HG02759 (cell line): Measurements from ENCODE around the gene NT5C.
"Not testable (repeated sequence)": the region's sequence is repeated elsewhere in the genome, so short reads cannot be mapped to it uniquely, and the experiment has no call there.

Source experiments
- ATAC-seq: cut with Tn5 transposase; IDR thresholded peaks from one replicate; pipeline ENCODE4 v1.9.1; 2021; ENCODE audit warnings: mild to moderate bottlenecking, moderate library complexity; ENCODE audit not compliant: unreplicated experiment

NT5C gene

DNA sequence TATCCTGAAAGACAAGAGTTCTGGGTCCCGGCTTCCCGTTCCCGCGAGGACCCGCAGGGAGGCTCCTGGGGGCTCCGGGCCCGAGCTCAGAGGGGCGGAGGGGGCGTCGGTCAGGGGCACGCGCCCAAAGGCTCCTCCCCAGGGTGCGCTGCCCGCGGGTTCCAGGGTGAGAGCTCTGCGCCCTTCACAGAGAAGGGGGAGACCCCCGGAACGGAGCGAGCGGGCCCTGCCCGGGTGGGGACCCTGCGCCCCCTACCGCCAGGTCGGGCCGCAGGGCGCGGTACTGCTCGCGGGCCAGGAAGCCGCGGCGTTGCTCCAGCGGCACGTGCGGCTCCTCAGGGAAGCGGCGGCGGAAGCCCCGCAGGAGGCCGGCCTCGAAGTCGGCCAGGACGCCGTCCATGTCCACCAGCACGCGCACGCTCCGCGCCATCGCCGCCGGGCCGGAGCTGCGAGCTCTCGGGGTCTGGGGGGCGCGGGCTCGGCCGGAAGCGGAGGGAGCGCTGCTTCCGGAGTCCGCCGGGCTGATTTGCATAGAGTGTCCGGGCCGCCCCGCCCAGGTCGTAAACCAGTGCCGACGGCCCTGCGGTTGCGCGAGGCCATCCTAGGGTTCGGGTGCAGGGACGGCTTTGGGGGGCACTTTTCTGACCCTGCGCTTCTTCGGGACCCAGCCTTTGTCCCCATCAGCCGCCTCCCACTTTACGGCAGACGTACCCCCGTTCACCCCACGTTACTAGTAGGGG lies at the start of gene NT5C:
Gene NT5C (minus strand): TSS at position 465 of the 740 bp plus-strand sequence. CDS start 35 bp downstream, at position 430.
- ATAC-seq: peak; percentile 90

DNA sequence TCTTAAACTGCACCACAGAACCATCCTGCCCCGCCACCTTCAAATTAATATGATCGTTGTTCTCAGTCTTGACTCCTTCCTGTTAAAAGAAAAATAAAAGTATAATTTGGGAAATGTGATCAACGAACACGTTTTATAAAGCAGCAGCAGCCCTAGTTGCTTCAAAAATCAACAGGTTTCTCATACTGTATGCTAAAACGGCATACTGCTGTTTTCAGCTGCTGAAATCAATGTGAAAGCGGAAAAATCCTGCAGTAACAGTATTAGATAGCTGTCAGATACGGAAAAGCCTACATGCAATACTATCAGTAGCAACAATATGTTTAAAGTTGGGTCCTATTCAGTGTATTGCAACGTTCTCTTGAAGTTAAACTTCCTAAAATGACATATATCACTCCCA lies 49.6 kb upstream of the NT5C start:
- no peak for ATAC-seq

DNA sequence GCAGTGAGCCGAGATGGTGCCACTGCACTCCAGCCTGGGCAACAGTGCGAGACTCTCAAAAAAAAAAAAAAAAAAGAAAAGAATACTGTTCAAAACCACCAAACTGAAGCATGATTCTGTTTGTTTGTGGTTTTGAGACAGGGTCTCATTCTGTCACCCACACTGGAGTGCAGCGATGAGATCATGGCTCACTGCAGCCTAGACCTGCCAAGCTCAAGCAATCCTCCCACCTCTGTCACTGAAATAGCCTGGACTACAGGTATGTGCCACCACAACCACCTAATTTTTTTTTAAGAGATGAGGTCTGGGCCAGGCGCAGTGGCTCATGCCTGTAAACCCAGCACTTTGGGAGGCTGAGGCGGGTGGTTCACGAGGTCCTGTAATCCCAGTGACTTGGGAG lies 46.9 kb upstream of the NT5C start:
- no peak for ATAC-seq

DNA sequence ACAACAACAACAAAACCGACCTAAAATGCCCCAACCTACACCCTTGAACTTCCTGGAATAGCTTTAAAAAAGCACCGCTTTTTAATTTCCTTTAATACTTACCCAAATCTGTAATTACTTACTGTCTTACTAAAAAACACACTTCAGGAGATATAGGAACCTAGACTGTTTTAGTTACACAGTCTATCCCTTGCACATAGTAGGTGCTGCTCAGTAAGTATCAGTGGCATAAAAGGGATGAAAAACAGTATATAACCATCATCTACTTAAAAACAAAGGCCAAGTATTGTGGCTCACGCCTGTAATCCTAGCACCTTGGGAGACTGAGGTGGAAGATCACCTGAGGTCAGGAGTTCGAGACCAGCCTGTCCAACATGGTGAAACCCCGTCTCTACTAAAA lies 45.1 kb upstream of the NT5C start:
- ATAC-seq: no peak

DNA sequence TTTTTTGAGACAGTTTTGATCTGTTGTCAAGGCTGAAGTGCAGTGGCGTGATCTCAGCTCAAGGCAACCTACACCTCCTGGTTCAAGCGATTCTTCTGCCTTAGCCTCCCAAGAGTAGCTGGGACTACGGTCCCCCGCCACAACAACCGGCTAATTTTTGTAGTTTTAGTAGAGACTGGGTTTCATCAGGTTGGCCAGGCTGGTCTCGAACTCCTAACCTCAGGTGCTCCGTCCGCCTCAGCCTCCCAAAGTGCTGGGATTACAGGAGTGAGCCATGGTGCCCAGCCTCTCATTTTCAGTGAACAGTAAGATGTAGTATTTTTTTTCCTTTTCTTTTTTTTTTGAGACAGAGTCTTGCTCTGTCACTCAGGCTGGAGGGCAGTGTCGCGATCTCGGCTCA lies 43.5 kb upstream of the NT5C start:
- no peak for ATAC-seq

DNA sequence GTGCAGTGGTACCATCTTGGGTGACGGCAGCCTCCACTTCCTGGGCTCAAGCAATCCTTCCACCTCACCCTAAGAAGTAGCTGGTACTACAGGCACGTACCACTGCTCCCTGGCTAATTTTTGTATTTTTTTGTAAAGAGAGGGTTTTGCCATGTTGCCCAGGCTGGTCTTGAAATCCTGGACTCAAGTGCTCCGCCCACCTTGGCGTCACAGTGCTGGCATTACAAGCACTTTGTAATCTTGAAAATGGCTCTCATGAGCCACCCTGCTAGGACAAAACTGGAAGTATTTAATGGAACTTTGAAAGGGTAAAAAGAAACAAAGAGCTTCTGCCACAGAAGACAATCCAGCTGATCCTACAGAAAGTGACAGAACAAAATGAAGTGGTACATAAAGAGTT lies 42.0 kb upstream of the NT5C start:
- no peak for ATAC-seq

DNA sequence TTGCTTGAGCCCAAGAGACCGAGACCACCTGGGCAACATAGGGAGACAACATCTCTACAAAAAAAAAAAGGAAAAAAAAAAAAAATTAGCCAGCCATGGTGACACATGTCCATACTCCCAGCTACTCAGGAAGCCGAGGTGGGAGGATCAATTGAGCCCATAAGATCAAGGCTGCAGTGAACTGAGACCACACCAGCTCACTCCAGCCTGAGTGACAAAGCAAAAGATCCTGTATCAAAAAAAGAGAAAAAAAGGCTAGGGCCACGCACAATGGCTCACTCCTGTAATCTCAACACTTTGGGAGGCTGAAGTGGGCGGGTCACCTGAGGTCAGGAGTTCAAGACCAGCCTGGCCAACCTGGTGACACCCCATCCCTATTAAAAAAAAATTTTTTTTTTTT lies 37.5 kb upstream of the NT5C start:
- ATAC-seq: no peak

DNA sequence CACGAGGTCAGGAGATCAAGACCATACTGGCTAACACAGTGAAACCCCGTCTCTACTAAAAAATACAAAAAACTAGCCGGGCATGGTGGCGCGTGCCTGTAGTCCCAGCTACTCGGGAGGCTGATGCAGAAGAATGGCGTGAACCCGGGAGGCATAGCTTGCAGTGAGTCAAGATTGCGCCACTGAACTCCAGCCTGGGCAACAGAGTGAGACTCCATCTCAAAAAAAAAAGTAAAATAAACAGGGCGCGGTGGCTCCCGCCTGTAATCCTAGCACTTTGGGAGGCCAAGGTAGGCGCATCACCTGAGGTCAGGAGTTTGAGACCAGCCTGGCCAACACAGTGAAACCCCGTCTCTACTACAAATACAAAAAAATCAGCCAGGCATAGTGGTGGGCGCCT lies 33.1 kb upstream of the NT5C start:
- not testable (repeated sequence) for ATAC-seq

DNA sequence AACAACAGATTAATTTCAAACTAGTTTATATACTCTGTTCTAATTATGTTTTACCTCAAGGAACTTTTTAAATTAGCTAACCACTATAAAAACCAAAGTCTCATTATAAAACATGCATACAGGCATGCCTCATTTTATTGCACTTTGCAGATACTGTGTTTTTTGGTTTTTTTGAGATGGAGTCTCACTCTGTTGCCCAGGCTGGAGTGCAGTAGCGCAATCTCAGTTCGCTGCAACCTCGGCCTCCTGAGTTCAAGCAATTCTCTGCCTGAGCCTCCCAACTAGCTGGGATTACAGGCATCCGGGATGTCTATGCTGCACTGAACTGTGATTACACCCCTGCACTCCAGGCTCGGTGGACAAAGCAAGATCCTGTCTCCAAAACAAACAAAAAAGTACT lies 31.5 kb upstream of the NT5C start:
- ATAC-seq: no peak

DNA sequence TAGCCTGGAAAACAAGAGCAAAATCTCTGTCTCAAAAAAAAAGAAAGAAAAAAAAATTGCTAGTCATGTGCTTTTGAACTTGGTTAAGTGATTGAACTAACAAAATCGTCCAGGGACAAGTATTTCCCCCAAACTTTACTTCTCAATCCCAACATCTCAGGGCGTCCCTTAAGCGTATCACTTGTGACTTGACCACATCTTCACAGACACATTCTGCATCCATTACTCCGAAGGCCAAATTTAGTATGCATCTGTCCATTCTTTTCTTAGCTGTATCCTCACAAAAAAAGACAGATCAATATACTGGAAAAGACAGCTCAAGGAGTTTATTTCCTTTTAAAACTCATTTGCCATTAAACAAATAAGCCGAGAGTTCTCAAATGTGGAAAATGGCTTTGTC lies 28.7 kb upstream of the NT5C start:
- ATAC-seq: no peak

DNA sequence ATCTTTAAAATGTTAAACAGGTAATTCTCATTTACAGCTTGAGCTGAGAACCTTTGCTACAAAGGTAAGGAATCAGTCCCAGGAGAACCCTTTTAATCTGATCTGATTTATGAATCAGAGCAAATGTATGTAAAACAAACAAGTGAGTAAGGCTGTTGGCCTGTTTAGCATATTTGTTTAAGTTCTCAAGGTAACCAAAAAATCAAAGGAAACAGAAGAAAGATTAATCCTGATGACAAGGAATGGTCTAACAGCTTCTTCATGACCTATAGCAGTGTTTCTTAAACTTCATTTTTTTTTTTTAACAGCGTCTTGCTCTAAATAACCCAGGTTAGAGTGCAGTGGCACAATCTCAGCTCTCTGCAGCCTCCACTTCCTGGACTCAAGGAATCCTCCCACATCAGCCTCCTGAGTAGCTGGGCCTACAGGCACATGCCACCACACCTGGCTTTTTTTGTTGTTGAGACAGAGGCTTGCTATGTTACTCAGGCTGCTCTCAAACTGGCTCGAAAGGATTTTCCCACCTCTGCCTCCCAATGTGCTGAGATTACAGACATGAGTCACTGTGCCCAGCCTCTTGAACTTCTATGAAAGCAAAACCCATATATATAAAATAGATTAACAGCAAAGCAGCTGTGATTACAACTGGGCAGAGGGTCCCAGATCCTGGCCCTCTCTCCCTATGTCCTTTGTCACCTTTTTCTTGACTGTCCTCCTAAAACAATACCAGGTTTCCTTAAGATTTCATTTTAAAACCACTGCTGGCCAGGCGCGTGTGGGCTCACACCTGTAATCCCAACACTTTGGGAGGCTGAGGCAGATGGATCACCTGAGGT lies 27.9 kb upstream of the NT5C start:
- no peak for ATAC-seq

DNA sequence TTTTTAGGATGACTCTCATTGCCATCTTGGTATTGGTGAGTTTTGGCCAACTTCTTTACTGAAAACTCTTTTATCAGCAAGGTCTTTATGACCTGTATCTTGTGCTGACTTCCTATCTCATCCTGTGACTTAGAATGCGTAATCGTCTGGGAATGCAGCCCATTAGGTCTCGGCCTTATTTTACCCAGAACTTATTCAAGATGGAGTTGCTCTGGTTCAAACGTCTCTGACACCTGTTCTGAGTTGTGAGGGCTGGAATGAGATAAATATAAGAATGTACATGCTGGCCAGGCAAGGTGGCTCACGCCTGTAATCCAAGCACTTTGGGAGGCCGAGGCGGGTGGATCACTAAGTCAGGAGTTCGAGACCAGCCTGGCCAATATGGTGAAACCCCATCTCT lies 26.9 kb upstream of the NT5C start:
- ATAC-seq: not testable (repeated sequence)

DNA sequence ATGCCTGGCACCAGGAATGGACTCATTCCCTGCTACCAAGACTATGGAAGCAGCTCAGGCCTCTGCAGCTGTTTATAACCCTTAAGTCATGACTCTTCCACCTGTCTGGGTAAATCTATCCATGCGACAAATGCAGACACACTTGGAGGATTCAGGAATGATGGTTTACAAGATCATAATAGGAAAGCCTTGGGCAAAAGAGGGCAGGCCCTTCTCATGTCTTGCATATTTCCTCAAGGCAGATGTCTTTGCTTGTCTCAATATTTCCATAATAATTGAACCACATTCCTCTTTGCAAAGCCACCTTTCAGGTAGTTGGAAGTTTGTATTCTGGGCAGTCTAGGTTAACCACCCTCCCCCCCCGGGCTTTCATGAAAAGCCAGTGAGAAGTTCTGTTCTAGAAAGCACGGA lies 23.7 kb upstream of the NT5C start:
- no peak for ATAC-seq

DNA sequence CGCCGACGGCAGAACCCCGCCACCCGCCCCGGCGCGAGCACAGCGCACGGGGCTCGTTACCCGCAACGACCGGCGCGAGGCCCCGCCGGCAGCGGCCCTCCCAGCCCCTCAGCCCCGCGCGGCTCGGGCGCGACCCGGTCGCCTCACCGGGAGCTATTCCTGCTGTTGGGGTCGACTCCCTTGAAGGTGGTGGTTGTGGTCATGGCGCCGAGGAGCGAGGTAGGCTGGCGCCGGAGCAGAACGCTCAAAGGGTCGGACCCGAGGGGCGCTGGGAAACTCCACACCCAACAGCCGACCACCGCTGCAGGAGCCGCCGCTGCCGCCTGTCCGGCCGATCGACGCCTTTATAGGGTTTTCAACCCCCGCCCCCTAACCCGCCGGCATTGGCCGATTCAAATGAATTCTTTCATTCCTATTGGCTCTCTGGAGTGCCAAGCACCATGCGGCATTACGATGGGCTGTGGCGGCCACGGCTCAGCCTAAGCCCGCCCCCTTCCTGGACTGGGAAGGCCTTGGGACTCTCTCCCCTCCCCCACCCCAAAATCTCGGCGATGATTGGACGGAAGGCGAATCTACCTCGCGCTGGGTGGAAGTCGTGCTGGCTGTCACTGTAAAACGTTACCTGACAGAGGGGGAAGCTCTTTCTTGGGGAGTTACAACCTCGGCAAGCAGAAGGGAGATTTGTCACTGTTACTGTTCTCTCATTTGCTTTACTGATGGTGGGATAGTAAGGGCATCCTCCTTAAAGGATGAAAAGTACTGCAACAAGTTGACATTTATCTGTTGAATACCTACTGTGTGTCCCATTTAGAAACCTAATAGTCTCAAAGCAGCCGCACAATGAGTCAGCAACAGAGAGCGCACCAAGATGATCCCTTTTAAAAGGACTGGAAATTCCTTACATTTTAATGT lies 22.9 kb upstream of the NT5C start, which contains the start of gene JPT1:
Gene JPT1 (minus strand): TSS at position 318 of the 912 bp plus-strand sequence. CDS start 115 bp downstream, at position 203.
- peak; percentile 94 for ATAC-seq

DNA sequence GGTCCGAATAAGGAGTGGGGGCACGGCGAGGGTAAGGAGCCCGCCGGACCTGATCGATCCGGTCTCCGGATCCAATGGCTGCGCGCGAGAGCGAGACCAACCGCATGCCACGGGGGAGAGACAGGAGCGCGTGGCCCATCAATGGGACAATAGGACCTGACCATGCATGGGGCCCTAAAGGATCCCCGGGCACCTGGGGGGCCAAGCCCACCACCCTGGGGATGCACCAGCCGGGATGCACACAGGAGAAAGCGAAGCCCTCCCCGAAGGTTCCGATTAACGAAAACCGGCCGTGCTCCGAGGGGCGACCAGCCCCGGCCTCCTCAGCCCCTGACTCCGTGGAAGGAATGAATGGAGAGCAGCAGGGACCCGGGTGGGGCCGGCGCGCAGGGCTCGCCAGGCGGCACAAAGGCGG lies 22.2 kb upstream of the NT5C start:
- peak; percentile 19 for ATAC-seq

DNA sequence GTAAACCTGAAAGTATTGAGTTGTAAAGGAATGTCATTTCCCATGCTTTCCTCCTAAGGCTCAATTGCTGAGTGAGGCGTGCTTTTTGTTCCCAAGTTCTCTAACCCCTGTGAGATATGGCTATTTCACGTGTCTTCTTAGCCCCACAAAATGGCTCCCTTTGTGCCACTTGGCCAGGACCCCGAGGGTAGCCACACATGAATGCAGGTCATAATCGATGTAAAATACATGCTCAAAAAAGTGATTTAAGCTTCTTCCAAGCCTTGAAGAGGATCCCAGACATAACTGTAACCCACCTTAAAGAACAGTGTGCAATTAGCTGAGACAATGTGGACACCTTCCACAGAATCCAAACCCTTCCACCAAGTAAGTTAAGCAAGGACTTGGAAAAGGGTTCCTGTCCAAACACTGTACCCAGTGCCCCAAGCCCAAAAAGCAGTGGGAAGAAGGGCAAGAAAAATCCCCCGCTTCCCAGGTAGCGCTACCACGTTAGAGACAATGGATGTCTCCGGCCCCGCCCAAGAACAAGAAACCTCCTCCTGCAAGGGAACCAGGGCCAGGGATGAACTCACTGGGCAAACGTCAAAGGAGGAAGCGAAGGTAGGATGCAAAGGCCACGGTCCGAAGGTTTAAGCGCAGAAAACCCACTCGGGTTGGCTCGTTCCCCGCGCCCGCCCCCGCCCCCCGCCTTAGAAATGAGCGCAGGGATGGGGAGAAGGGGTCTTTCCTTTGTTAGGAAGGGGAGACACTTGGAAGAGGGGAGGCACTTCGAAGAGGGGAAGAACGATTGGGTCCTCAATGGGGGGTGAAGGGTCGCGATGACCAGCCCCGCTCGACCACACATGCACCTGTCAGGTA lies 21.6 kb upstream of the NT5C start:
- ATAC-seq: no peak

DNA sequence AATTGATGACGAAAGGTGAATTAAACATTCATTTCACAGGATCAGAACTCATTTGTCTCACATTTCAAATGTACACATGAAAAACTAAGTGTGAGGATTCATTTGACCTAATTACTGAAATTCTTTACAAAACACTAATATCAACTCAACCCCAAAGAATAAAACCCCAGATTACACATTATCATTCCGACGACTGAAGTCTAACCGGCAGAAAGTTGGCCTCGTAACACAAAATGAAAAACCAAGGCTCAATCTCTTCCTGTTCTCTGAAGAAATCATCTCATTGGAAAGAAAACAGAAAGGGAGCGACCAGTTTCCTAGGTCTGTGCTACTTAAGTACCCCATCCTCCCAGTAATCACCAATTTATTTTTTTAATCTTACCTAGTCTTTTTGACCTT lies 21.0 kb upstream of the NT5C start:
- ATAC-seq: no peak

DNA sequence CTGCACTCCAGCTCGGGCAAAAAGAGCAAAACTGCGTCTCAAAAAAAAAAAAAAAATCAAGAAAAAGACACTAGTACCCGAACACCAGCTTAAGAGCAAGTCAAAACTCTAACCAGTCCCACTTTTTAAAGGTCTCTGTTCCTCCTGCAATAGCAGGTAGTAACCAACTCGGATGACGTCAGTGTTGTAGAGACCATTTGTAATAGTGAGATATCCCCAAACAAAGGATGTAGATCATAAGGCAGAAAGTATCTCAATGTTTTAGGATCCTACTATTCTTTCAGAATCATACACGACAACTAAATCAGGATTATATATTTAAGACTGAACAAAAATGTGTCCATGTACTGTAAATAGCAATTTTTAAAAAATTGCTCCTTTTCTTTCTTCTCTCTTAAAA lies 20.4 kb upstream of the NT5C start:
- ATAC-seq: no peak

DNA sequence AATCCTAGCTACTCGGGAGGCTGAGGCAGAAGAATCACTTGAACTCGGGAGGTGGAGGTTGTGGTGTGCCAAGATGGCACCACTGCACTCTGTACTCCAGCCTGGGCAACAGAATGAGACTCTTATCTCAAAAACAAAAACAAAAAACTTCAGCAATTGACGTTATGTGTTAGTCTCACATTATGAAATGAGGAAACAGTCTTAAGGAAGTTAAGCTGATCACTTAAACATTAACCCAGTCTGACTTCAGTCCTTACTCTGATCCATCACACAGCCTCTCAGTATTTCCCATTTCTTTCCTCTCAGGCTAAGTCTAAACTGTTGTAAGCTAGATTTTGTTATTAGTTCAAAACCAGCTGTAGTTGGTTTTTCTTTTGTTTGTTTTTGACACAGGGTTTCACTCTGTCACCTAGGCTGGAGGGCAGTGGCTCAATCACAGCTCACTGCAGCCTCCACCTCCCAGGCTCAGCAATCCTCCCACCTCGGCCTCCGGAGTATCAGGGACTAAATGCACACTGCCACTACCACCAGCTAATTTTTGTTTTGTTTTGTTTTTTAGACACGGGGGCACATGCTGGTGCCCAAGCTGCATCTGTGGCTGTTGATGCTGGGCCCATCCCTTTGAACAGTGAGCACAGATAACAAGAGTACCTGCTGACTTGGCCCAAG lies 16.5 kb upstream of the NT5C start:
- no peak for ATAC-seq

DNA sequence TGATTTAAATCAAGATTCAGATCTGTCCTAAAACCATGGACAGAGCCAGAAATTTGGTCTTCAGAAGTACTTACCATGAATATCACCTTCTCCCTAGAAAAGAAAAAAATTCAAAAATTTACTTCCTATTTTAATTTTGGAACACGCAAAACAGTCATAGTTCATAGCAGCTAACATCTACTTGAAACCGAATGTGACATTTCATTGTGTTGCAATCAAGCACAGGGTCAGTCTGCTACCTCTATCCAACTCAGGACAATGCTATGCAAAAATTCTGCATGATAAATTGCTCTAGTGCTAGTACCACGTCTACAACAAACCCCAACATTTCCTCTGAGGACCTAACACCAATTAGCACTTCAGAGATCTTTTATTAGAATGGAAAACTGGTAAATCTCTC lies 15.1 kb upstream of the NT5C start:
- no peak for ATAC-seq
